ENCODE measurements around the gene HCAR1.
"Not testable (repeated sequence)": the region's sequence is repeated elsewhere in the genome, so short reads cannot be mapped to it uniquely, and the experiment has no call there.

The HCAR1 gene

GRCh38 chr12:122716658-122717057 lies 14.0 kb downstream of the HCAR1 start, which contains the start of gene HCAR3:
TSS of gene HCAR3 (minus strand) at chr12:122716811. CDS start at chr12:122716737, 74 bp downstream.
- not testable (repeated sequence) for DNase-seq

- not testable (repeated sequence) for DNase-seq
Measured at GRCh38 chr12:122715211-122715610, 15.4 kb downstream of the HCAR1 start.

GRCh38 chr12:122713491-122714188 lies 17.0 kb downstream of the HCAR1 start:
- DNase-seq, result not testable (repeated sequence)

GRCh38 chr12:122711266-122711665 lies 19.4 kb downstream of the HCAR1 start:
- not testable (repeated sequence) for DNase-seq

GRCh38 chr12:122710341-122710740 lies 20.3 kb downstream of the HCAR1 start:
- not testable (repeated sequence) for DNase-seq

- DNase-seq, result not testable (repeated sequence)
Measured at GRCh38 chr12:122709287-122709686, 21.4 kb downstream of the HCAR1 start.

- DNase-seq, result not testable (repeated sequence)
Measured at GRCh38 chr12:122703841-122704240, 26.8 kb downstream of the HCAR1 start.

GRCh38 chr12:122702890-122703611 lies 27.6 kb downstream of the HCAR1 start, which contains the start of gene HCAR2:
TSS of gene HCAR2 (minus strand) at chr12:122703357. CDS start at chr12:122703283, 74 bp downstream.
- DNase-seq, result not testable (repeated sequence)

GRCh38 chr12:122701481-122701880 lies 29.2 kb downstream of the HCAR1 start:
- DNase-seq, result not testable (repeated sequence)

GRCh38 chr12:122700038-122700710 lies 30.5 kb downstream of the HCAR1 start:
- not testable (repeated sequence) for DNase-seq

- not testable (repeated sequence) for DNase-seq
Measured at GRCh38 chr12:122696922-122697321, 33.7 kb downstream of the HCAR1 start.

GRCh38 chr12:122691566-122691965 lies 39.1 kb downstream of the HCAR1 start:
- no peak for DNase-seq

GRCh38 chr12:122688291-122688690 lies 42.4 kb downstream of the HCAR1 start:
- no peak for DNase-seq

- no peak for DNase-seq
Measured at GRCh38 chr12:122687086-122687485, 43.6 kb downstream of the HCAR1 start.

- no peak for DNase-seq
Measured at GRCh38 chr12:122686538-122686937, 44.1 kb downstream of the HCAR1 start.

- no peak for DNase-seq
Measured at GRCh38 chr12:122684297-122684813, 46.3 kb downstream of the HCAR1 start.

- DNase-seq, result no peak
Measured at GRCh38 chr12:122681814-122682213, 48.8 kb downstream of the HCAR1 start.

GRCh38 chr12:122680989-122681388 lies 49.7 kb downstream of the HCAR1 start:
- not testable (repeated sequence) for DNase-seq

- not testable (repeated sequence) for DNase-seq
Measured at GRCh38 chr12:122676781-122677180, 53.9 kb downstream of the HCAR1 start.
